ENCODE data around the gene CCL4. TPM values are rescaled to one million over a fixed set of nuclear protein-coding genes. Genes with fewer than 3 reads are reported as not detected.
"Not testable (repeated sequence)": the region's sequence is repeated elsewhere in the genome, so short reads cannot be mapped to it uniquely, and the experiment has no call there.

CCL4 gene
- total and polyA plus RNA-seq, 7 experiments from 2014 or later: 0.74 to 35.6 (median 2.2) TPM

GRCh38 chr17:36092230-36092629 lies 11.4 kb upstream of the CCL4 start:
- intact Hi-C loops (cut with micrococcal nuclease): no loop called here
- Histone ChIP-seq H3K9me3 (ENCODE audit: control insufficient read depth in 2 of 3, low read length in 3 of 3) (no peaks in the 10 kb centered on the region), H3K4me1 (ENCODE audit: control insufficient read depth in 2 of 2, insufficient read depth in 2 of 2, low read length in 2 of 2) (peaks cover 0 to 35% of the 10 kb centered on the region in 2 donors), H3K27me3 (ENCODE audit: control insufficient read depth in 2 of 2, insufficient read depth in 2 of 2, low read length in 2 of 2) (no peaks in the 10 kb centered on the region), H3K27ac (ENCODE audit: low read depth, low read length) (no peak overlapping the region), H3K36me3 (ENCODE audit: control insufficient read depth in 2 of 3, insufficient read depth in 3 of 3, low read length in 3 of 3) (no peaks in the 10 kb centered on the region), H3K4me3 (ENCODE audit: low read length) (no peak overlapping the region)
- ChIA-PET CTCF (no interaction called here), POLR2A (interaction anchor here (0.7 kb wide), 1 partner anchor 1255 kb away, joined by 3 read pairs; no protein-coding TSS in a partner anchor)
- Mint-ChIP-seq H3K27ac (peak overlapping the region in 1 of 9 donors; percentile 30), H3K4me1 (peaks cover 0 to 28% (median 0%) of the 10 kb centered on the region in 7 donors), H3K9me3 (peaks cover 0 to 3% (median 0%) of the 10 kb centered on the region in 11 donors), H3K4me3 (no peak overlapping the region), H3K27me3 (peaks cover 13 to 49% (median 27%) of the 10 kb centered on the region in 5 donors), H3K36me3 (no peaks in the 10 kb centered on the region)
- DNase-seq: peak in 1 of 9 donors; percentile 47
- no peak for ATAC-seq

GRCh38 chr17:36092715-36093114 lies 10.9 kb upstream of the CCL4 start:
- H3K4me1 ChIP-seq (ENCODE audit: control insufficient read depth in 2 of 2, insufficient read depth in 2 of 2, low read length in 2 of 2): peaks cover 0 to 35% of the 10 kb centered on the region in 2 donors
- intact Hi-C loops (cut with micrococcal nuclease); CTCF ChIA-PET; DNase-seq; H3K36me3 Mint-ChIP-seq; H3K4me3 Mint-ChIP-seq; ATAC-seq; H3K27ac ChIP-seq (ENCODE audit: low read depth, low read length); H3K9me3 Mint-ChIP-seq; H3K36me3 ChIP-seq (ENCODE audit: control insufficient read depth in 2 of 3, insufficient read depth in 3 of 3, low read length in 3 of 3); H3K4me3 ChIP-seq (ENCODE audit: low read length); H3K27ac Mint-ChIP-seq; H3K9me3 ChIP-seq (ENCODE audit: control insufficient read depth in 2 of 3, low read length in 3 of 3); H3K27me3 ChIP-seq (ENCODE audit: control insufficient read depth in 2 of 2, insufficient read depth in 2 of 2, low read length in 2 of 2): not testable (repeated sequence)
- Mint-ChIP-seq H3K4me1 (peaks cover 0 to 28% (median 0%) of the 10 kb centered on the region in 7 donors), H3K27me3 (peaks cover 13 to 49% (median 27%) of the 10 kb centered on the region in 5 donors)
- POLR2A ChIA-PET: interaction anchor here (0.7 kb wide), 1 partner anchor 1256 kb away, joined by 3 read pairs; no protein-coding TSS in a partner anchor

GRCh38 chr17:36094232-36094631 lies 9.4 kb upstream of the CCL4 start:
- H3K4me3 Mint-ChIP-seq: no peak overlapping the region
- intact Hi-C loops (cut with micrococcal nuclease): no loop called here
- peaks cover 0 to 24% (median 0%) of the 10 kb centered on the region in 7 donors for H3K4me1 Mint-ChIP-seq

GRCh38 chr17:36094746-36095145 lies 8.9 kb upstream of the CCL4 start:
- CTCF ChIA-PET: no interaction called here
- Histone ChIP-seq H3K27ac (ENCODE audit: low read depth, low read length) (no peak overlapping the region), H3K27me3 (ENCODE audit: control insufficient read depth in 2 of 2, insufficient read depth in 2 of 2, low read length in 2 of 2) (no peaks in the 10 kb centered on the region), H3K4me3 (ENCODE audit: low read length) (no peak overlapping the region), H3K36me3 (ENCODE audit: control insufficient read depth in 2 of 3, insufficient read depth in 3 of 3, low read length in 3 of 3) (no peaks in the 10 kb centered on the region), H3K4me1 (ENCODE audit: control insufficient read depth in 2 of 2, insufficient read depth in 2 of 2, low read length in 2 of 2) (peaks cover 0 to 27% of the 10 kb centered on the region in 2 donors), H3K9me3 (ENCODE audit: control insufficient read depth in 2 of 3, low read length in 3 of 3) (no peaks in the 10 kb centered on the region)
- H3K9me3 Mint-ChIP-seq: peaks cover 0 to 3% (median 0%) of the 10 kb centered on the region in 11 donors
- H3K27ac Mint-ChIP-seq: no peak overlapping the region
- DNase-seq (no peak), ATAC-seq (no peak)
- POLR2A ChIA-PET: no interaction called here
- no peaks in the 10 kb centered on the region for H3K36me3 Mint-ChIP-seq
- intact Hi-C loops (cut with micrococcal nuclease): no loop called here
- no peak overlapping the region for H3K4me3 Mint-ChIP-seq
- H3K4me1 Mint-ChIP-seq: peaks cover 0 to 22% (median 0%) of the 10 kb centered on the region in 7 donors
- H3K27me3 Mint-ChIP-seq: peaks cover 15 to 40% (median 26%) of the 10 kb centered on the region in 5 donors

More at GRCh38 chr17:36094232-36094631, 9.4 kb upstream of the CCL4 start:
- Mint-ChIP-seq H3K36me3 (no peaks in the 10 kb centered on the region), H3K9me3 (peaks cover 0 to 3% (median 0%) of the 10 kb centered on the region in 11 donors), H3K27me3 (peaks cover 15 to 44% (median 25%) of the 10 kb centered on the region in 5 donors), H3K27ac (peak overlapping the region in 1 of 9 donors; percentile 56)
- POLR2A ChIA-PET: no interaction called here
- Histone ChIP-seq H3K36me3 (ENCODE audit: control insufficient read depth in 2 of 3, insufficient read depth in 3 of 3, low read length in 3 of 3) (no peaks in the 10 kb centered on the region), H3K9me3 (ENCODE audit: control insufficient read depth in 2 of 3, low read length in 3 of 3) (no peaks in the 10 kb centered on the region), H3K27ac (ENCODE audit: low read depth, low read length) (no peak overlapping the region), H3K4me1 (ENCODE audit: control insufficient read depth in 2 of 2, insufficient read depth in 2 of 2, low read length in 2 of 2) (peaks cover 0 to 33% of the 10 kb centered on the region in 2 donors), H3K27me3 (ENCODE audit: control insufficient read depth in 2 of 2, insufficient read depth in 2 of 2, low read length in 2 of 2) (no peaks in the 10 kb centered on the region), H3K4me3 (ENCODE audit: low read length) (no peak overlapping the region)
- CTCF ChIA-PET: no interaction called here
- ATAC-seq (no peak), DNase-seq (no peak)

GRCh38 chr17:36095992-36096391 lies 7.6 kb upstream of the CCL4 start:
- Histone ChIP-seq H3K4me3 (ENCODE audit: low read length) (no peak overlapping the region), H3K36me3 (ENCODE audit: control insufficient read depth in 2 of 3, insufficient read depth in 3 of 3, low read length in 3 of 3) (no peaks in the 10 kb centered on the region), H3K9me3 (ENCODE audit: control insufficient read depth in 2 of 3, low read length in 3 of 3) (no peaks in the 10 kb centered on the region), H3K4me1 (ENCODE audit: control insufficient read depth in 2 of 2, insufficient read depth in 2 of 2, low read length in 2 of 2) (peaks cover 0 to 17% of the 10 kb centered on the region in 2 donors), H3K27me3 (ENCODE audit: control insufficient read depth in 2 of 2, insufficient read depth in 2 of 2, low read length in 2 of 2) (no peaks in the 10 kb centered on the region), H3K27ac (ENCODE audit: low read depth, low read length) (no peak overlapping the region)
- H3K4me3 Mint-ChIP-seq: no peak overlapping the region
- peaks cover 14 to 34% (median 18%) of the 10 kb centered on the region in 5 donors for H3K27me3 Mint-ChIP-seq
- DNase-seq: no peak
- intact Hi-C loops (cut with micrococcal nuclease): no loop called here
- H3K36me3 Mint-ChIP-seq: no peaks in the 10 kb centered on the region
- CTCF ChIA-PET: no interaction called here
- no peak for ATAC-seq
- no peak overlapping the region for H3K27ac Mint-ChIP-seq
- H3K4me1 Mint-ChIP-seq: peaks cover 0 to 12% (median 0%) of the 10 kb centered on the region in 7 donors
- POLR2A ChIA-PET: no interaction called here
- H3K9me3 Mint-ChIP-seq: peaks cover 0 to 3% (median 0%) of the 10 kb centered on the region in 11 donors

- H3K4me1 ChIP-seq (ENCODE audit: control insufficient read depth in 2 of 2, insufficient read depth in 2 of 2, low read length in 2 of 2): peaks cover 0 to 28% of the 10 kb centered on the region in 2 donors
- H3K36me3 Mint-ChIP-seq; H3K4me3 ChIP-seq (ENCODE audit: low read length); DNase-seq; H3K27ac ChIP-seq (ENCODE audit: low read depth, low read length); H3K9me3 Mint-ChIP-seq; H3K27me3 ChIP-seq (ENCODE audit: control insufficient read depth in 2 of 2, insufficient read depth in 2 of 2, low read length in 2 of 2); intact Hi-C loops (cut with micrococcal nuclease); ATAC-seq; CTCF ChIA-PET; H3K36me3 ChIP-seq (ENCODE audit: control insufficient read depth in 2 of 3, insufficient read depth in 3 of 3, low read length in 3 of 3); H3K4me3 Mint-ChIP-seq; POLR2A ChIA-PET; H3K9me3 ChIP-seq (ENCODE audit: control insufficient read depth in 2 of 3, low read length in 3 of 3); H3K27ac Mint-ChIP-seq: not testable (repeated sequence)
- Mint-ChIP-seq H3K27me3 (peaks cover 12 to 24% (median 17%) of the 10 kb centered on the region in 5 donors), H3K4me1 (peaks cover 0 to 12% (median 0%) of the 10 kb centered on the region in 7 donors)
Observed at GRCh38 chr17:36099004-36099403, 4.6 kb upstream of the CCL4 start.

- H3K27me3 ChIP-seq (ENCODE audit: control insufficient read depth in 2 of 2, insufficient read depth in 2 of 2, low read length in 2 of 2); CTCF ChIA-PET; ATAC-seq; DNase-seq; H3K9me3 ChIP-seq (ENCODE audit: control insufficient read depth in 2 of 3, low read length in 3 of 3); H3K36me3 Mint-ChIP-seq; H3K27ac ChIP-seq (ENCODE audit: low read depth, low read length); H3K4me3 ChIP-seq (ENCODE audit: low read length); POLR2A ChIA-PET; intact Hi-C loops (cut with micrococcal nuclease); H3K36me3 ChIP-seq (ENCODE audit: control insufficient read depth in 2 of 3, insufficient read depth in 3 of 3, low read length in 3 of 3); H3K9me3 Mint-ChIP-seq: not testable (repeated sequence)
- peaks cover 0 to 50% of the 10 kb centered on the region in 2 donors for H3K4me1 ChIP-seq (ENCODE audit: control insufficient read depth in 2 of 2, insufficient read depth in 2 of 2, low read length in 2 of 2)
- peaks cover 18 to 46% (median 25%) of the 10 kb centered on the region in 5 donors for H3K27me3 Mint-ChIP-seq
- H3K27ac Mint-ChIP-seq: peak overlapping the region in 3 of 9 donors; percentile 22 to 82 (median 34)
- peaks cover 0 to 17% (median 5%) of the 10 kb centered on the region in 7 donors for H3K4me1 Mint-ChIP-seq
- H3K4me3 Mint-ChIP-seq: peak overlapping the region in 4 of 10 donors; percentile 30 to 83 (median 46)
Observed at GRCh38 chr17:36104246-36104645, 619 bp downstream of the CCL4 start.

Data from naive thymus-derived CD4-positive, alpha-beta T cell (primary cell).